Spleen (tissue), 11 donors: ENCODE data around the gene SLIT3. TPM values are rescaled to one million over a fixed set of nuclear protein-coding genes. Genes with fewer than 3 reads are reported as not detected.

Experiments used
- DNase-seq: peaks from one replicate; pipeline ENCODE4 v3.0.0-alpha.2; 2020
- H3K27ac ChIP-seq, 8 donors: fragments of 200-600 bp; sonication (generic) in 7 of 8; 1 replicate in 4 of 8; 2 replicates in 4 of 8; pipeline versions ENCODE4 v1.5.0 to v1.8.0; 2016 to 2021; ENCODE audit warnings: inconsistent platforms in 4 of 8, mild to moderate bottlenecking in 4 of 8, moderate library complexity in 1 of 8
- H3K27me3 ChIP-seq, 7 donors: fragments of 200-600 bp; sonication (generic) in 6 of 7; replicated peaks in 1 of 7; 1 replicate in 4 of 7; 2 replicates in 3 of 7; pipeline versions ENCODE4 v1.5.0 to v1.8.0; 2016 to 2021; ENCODE audit warnings: inconsistent platforms in 3 of 7, mild to moderate bottlenecking in 1 of 7
- H3K36me3 ChIP-seq, 6 donors: fragments of 200-600 bp; sonication (generic) in 5 of 6; 1 replicate in 4 of 6; 2 replicates in 2 of 6; pipeline versions ENCODE4 v1.5.0 to v1.8.0; 2016 to 2021; ENCODE audit warnings: inconsistent platforms in 2 of 6
- H3K4me1 ChIP-seq, 6 donors: fragments of 200-600 bp; sonication (generic) in 5 of 6; 1 replicate in 3 of 6; 2 replicates in 3 of 6; pipeline versions ENCODE4 v1.5.0 to v1.8.0; 2016 to 2021; ENCODE audit warnings: inconsistent platforms in 3 of 6
- H3K4me3 ChIP-seq, 8 donors: fragments of 200-600 bp; sonication (generic) in 7 of 8; 1 replicate in 4 of 8; 2 replicates in 4 of 8; pipeline versions ENCODE4 v1.5.0 to v1.8.0; 2016 to 2021; ENCODE audit warnings: inconsistent platforms in 4 of 8, mild to moderate bottlenecking in 4 of 8, moderate library complexity in 2 of 8
- H3K9me3 ChIP-seq, 8 donors: fragments of 200-600 bp; sonication (generic) in 7 of 8; 1 replicate in 4 of 8; 2 replicates in 4 of 8; pipeline versions ENCODE4 v1.5.0 to v1.8.0; 2016 to 2021; ENCODE audit warnings: inconsistent platforms in 4 of 8
- POLR2A ChIP-seq, 3 donors: fragments of 450-650 bp; IDR thresholded peaks; one replicate each; pipeline ENCODE4 v1.5.1; 2017; ENCODE audit warnings: antibody characterized with exemption in 3 of 3, mild to moderate bottlenecking in 1 of 3
- POLR2AphosphoS5 ChIP-seq, 3 donors: sonication (generic); formaldehyde crosslinking; IDR thresholded peaks; one replicate each; pipeline ENCODE4 v1.5.1; 2017; ENCODE audit warnings: antibody characterized with exemption in 3 of 3
- WGBS, 5 donors: extraction: QIAGEN DNeasy Blood & Tissue Kit in 3 of 5; methylation state at CpG; one replicate each; pipeline versions ENCODE4 v1.1.5 to v1.1.7; 2013 to 2018; 5-methylcytosine and 5-hydroxymethylcytosine counted together
- intact Hi-C: fragments of 100-400 bp; cut with DNase I; formaldehyde crosslinking; loops from one replicate; pipeline ENCODE4 v1.15.0; 2023; ENCODE audit warnings: low total_unique reads
- polyA plus RNA-seq, 3 donors: library from polyadenylated mRNA; stranded (reverse); fragments of 200-250 nt; gene quantifications; one replicate each; pipeline ENCODE4 v1.2.1, GENCODE V29; 2013
- total RNA-seq, 7 donors: library from RNA; depleted of rRNA in 3 of 7; stranded (reverse); fragments of >200 nt in 3 of 7; fragmentation: NEBNext Ultra II Directional in 4 of 7; extraction: Animal tissue kit (Norgen Biotek cat#: 25700) in 4 of 7; gene quantifications; one replicate each; pipeline versions ENCODE4 v1.1.0 to v1.2.1, GENCODE V29; 2016 to 2021
- TF ChIP-seq, protein P1 (sequence below), 11 experiments: fragments of 200-600 bp in 7 of 11; fragments of 450-650 bp in 4 of 11; sonication (generic) in 4 of 11; IDR thresholded peaks in 8 of 11; conservative IDR thresholded peaks in 3 of 11; 1 replicate in 7 of 11; 2 replicates in 4 of 11; pipeline versions ENCODE4 v1.4.0 to v1.8.0; 2016 to 2021; ENCODE audit warnings: antibody characterized with exemption in 11 of 11, inconsistent platforms in 4 of 11, mild to moderate bottlenecking in 1 of 11
- donor health status: healthy with polysubstance abuse.
- donor health status: DM: no; HTN: no; CAD: no; lungs with moderate emphysema.
- donor health status: DM: no; HTN: no; CAD: no.
- donor health status: Bipolar disorder and iron deficiency.
- donor health status: healthy.
- donor health status: DM: no; HTN: no; CAD: no.
- donor health status: DM: yes; HTN: yes; CAD: no.

The SLIT3 gene
- total and polyA plus RNA-seq, 10 donors, result 0.33 to 54.0 (median 13.2) TPM

DNA sequence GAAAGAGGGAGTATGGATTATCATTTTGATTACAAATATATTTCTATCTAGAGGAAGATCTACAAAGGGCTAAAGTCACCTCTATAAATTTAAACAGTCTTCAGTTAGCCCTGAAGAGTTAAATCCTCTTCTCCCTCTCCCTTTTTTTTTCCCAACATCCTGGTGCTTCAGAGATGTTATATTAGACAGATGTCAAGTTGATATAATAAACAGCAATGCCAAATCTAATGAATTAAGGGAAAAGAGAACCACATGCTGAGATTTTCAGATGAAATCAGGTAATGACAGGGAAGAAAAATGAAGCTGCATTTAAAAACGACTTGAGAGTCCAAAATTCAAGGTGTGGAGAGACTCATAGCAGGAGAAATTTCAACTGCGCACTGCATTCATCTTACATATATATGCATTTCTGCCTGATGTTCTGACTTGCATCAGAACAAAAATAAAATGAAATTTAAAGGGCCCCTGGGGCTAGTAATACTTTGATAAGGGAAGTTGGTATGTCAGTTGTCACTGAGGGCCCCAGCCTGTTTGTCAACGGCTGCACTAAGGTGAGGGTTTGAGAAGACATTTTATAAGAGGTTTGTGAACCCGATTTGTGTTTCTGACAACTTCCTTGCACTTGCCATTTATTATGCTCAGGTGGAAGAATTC, 382.9 kb downstream of the SLIT3 start:
- intact Hi-C loops, result no loop called here
- TF ChIP-seq POLR2AphosphoS5 (IDR thresholded peaks at IDR 0.05) (no peak), POLR2A (IDR thresholded peaks at IDR 0.05) (no peak)
- TF ChIP-seq, protein P1, sequence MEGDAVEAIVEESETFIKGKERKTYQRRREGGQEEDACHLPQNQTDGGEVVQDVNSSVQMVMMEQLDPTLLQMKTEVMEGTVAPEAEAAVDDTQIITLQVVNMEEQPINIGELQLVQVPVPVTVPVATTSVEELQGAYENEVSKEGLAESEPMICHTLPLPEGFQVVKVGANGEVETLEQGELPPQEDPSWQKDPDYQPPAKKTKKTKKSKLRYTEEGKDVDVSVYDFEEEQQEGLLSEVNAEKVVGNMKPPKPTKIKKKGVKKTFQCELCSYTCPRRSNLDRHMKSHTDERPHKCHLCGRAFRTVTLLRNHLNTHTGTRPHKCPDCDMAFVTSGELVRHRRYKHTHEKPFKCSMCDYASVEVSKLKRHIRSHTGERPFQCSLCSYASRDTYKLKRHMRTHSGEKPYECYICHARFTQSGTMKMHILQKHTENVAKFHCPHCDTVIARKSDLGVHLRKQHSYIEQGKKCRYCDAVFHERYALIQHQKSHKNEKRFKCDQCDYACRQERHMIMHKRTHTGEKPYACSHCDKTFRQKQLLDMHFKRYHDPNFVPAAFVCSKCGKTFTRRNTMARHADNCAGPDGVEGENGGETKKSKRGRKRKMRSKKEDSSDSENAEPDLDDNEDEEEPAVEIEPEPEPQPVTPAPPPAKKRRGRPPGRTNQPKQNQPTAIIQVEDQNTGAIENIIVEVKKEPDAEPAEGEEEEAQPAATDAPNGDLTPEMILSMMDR (IDR thresholded peaks at IDR 0.05 in 8 of 11, conservative IDR thresholded peaks at IDR 0.05 in 3 of 11), result no peak
- Histone ChIP-seq H3K27me3 (peaks cover 0 to 36% (median 0%) of the 10 kb centered on the region in 7 donors), H3K36me3 (no peaks in the 10 kb centered on the region), H3K4me3 (no peak overlapping the region), H3K27ac (peak overlapping the region in 1 of 8 donors; percentile 5), H3K9me3 (no peaks in the 10 kb centered on the region), H3K4me1 (peaks cover 0 to 46% (median 22%) of the 10 kb centered on the region in 6 donors)
- WGBS, 5 donors, result 58 to 70% (median 59%) methylated on average over 4 of the region's 4 CpGs
- DNase-seq, result no peak

DNA sequence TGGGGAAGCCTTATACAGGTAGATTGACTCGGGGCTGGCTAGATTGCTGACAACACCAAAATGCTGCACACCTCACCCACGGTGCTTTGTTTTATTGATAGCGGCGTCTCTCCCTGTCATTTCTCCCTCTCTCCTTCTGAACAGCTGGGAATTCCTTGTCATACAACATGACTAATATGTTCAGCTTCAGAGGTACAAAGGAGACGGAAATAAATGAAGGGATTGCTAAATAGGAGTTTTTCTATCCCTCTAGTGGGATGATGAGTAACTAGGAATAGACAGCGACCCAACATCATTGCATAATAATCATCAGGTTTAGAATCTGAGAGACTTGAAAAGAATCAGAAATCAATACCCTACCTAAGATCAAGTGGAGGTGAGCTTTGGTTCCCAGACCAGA, 384.1 kb downstream of the SLIT3 start:
- Histone ChIP-seq H3K27ac (peak overlapping the region in 4 of 8 donors; percentile 14 to 38 (median 30)), H3K36me3 (no peaks in the 10 kb centered on the region), H3K27me3 (peaks cover 0 to 24% (median 0%) of the 10 kb centered on the region in 7 donors), H3K4me1 (peaks cover 0 to 46% (median 22%) of the 10 kb centered on the region in 6 donors), H3K4me3 (no peak overlapping the region), H3K9me3 (no peaks in the 10 kb centered on the region)
- TF ChIP-seq POLR2A (IDR thresholded peaks at IDR 0.05), result no peak
- no peak for DNase-seq
- 68 to 79% (median 78%) methylated on average over 6 of the region's 6 CpGs for WGBS, 5 donors
- intact Hi-C loops, result no loop called here

DNA sequence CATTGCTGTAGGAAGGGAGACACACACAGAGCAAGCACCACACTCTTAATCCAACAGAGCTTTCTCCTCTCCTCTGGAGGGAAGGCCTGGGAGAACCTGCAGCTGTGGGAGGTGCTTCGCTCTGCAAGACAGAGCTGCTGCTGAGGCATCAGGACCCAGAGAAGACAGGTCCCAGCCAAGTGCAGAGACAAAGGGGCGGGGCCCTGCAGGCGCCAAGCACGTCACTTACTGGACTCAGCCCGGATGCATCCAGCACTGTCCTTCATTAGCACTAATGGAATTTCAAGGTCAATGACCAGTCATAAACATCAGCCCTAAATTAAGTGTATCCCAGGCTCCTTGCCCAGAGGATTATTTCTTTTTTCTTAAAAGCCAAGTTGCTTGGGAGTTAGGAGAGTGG, 384.7 kb downstream of the SLIT3 start:
- no peaks in the 10 kb centered on the region for H3K36me3 ChIP-seq
- H3K9me3 ChIP-seq, result no peaks in the 10 kb centered on the region
- intact Hi-C loops, result no loop called here
- peaks cover 0 to 46% (median 22%) of the 10 kb centered on the region in 6 donors for H3K4me1 ChIP-seq
- H3K4me3 ChIP-seq, result no peak overlapping the region
- peaks cover 0 to 18% (median 0%) of the 10 kb centered on the region in 7 donors for H3K27me3 ChIP-seq
- WGBS, 5 donors, result 47 to 80% (median 71%) methylated on average over 5 of the region's 5 CpGs
- TF ChIP-seq POLR2A (IDR thresholded peaks at IDR 0.05), result no peak
- TF ChIP-seq, protein P1 (IDR thresholded peaks at IDR 0.05 in 8 of 11, conservative IDR thresholded peaks at IDR 0.05 in 3 of 11), result no peak
- TF ChIP-seq POLR2AphosphoS5 (IDR thresholded peaks at IDR 0.05), result peak; percentile 52 to 74 (median 74)
- peak; percentile 83 for DNase-seq
- H3K27ac ChIP-seq, result peak overlapping the region in 4 of 8 donors; percentile 14 to 38 (median 30)

GRCh38 chr5:168914491-168914890, 386.4 kb downstream of the SLIT3 start:
- Histone ChIP-seq H3K9me3 (no peaks in the 10 kb centered on the region), H3K27ac (no peak overlapping the region), H3K27me3 (peaks cover 0 to 4% (median 0%) of the 10 kb centered on the region in 7 donors), H3K36me3 (no peaks in the 10 kb centered on the region), H3K4me1 (peaks cover 0 to 30% (median 16%) of the 10 kb centered on the region in 6 donors), H3K4me3 (no peak overlapping the region)
- 32 to 54% (median 35%) methylated on average over 5 of the region's 5 CpGs for whole genome bisulfite sequencing, 5 donors
- no peak for DNase-seq
- intact Hi-C loops, result no loop called here
- TF ChIP-seq, protein P1 (IDR thresholded peaks at IDR 0.05 in 8 of 11, conservative IDR thresholded peaks at IDR 0.05 in 3 of 11), result no peak
- TF ChIP-seq POLR2A (IDR thresholded peaks at IDR 0.05) (no peak), POLR2AphosphoS5 (IDR thresholded peaks at IDR 0.05) (no peak)
